GM12878 (cell line): ENCODE results near the gene PATZ1. TPM values are rescaled to one million over a fixed set of nuclear protein-coding genes. Genes with fewer than 3 reads are reported as not detected.

Experiments used
- ATAC-seq: fragments of 200-7000 bp; cut with Tn5 transposase; 3 replicates; pipeline ENCODE4 v1.9.1; 2020; ENCODE audit warnings: mild to moderate bottlenecking, moderate library complexity
- BruUV-seq: library from RNA; stranded (reverse); fragments of 400-500 nt; replicated peaks from 2 replicates; lab custom pipeline; 2021; lab: Mats Ljungman, UMichigan
- CTCF ChIA-PET: fragments of 300-600 bp; sonication (Branson Sonifier 250); formaldehyde crosslinking; extraction: SDS; loops from one replicate; lab custom pipeline; 2021; ENCODE audit warnings: inconsistent platforms; lab: Yijun Ruan, JAX
- POLR2A ChIA-PET: fragments of 350-600 bp; formaldehyde crosslinking; extraction: SDS; loops from one replicate; lab custom pipeline; 2021; ENCODE audit warnings: inconsistent platforms; lab: Charles Lee
- RAD21 ChIA-PET: fragments of 300-600 bp; sonication (Branson Sonifier 250); formaldehyde crosslinking; loops from one replicate; lab custom pipeline; 2023; ENCODE audit warnings: antibody characterized with exemption; ENCODE audit not compliant: unreplicated experiment; lab: Charles Lee
- SMC1A ChIA-PET: fragments of 300-600 bp; sonication (Branson Sonifier 250); formaldehyde crosslinking; loops from one replicate; lab custom pipeline; 2023; ENCODE audit not compliant: unreplicated experiment, uncharacterized antibody; lab: Charles Lee
- DNase-seq: peaks from one replicate; pipeline ENCODE4 v3.0.0-alpha.2; 2011; ENCODE audit warnings: low read depth, low spot score
- FAIRE-seq: peaks from 3 replicates; lab custom pipeline; 2011; peaks lifted over from hg19 to GRCh38; lab: Jason Lieb, UNC
- H2AFZ ChIP-seq: 2 replicates; pipeline ENCODE4 v1.6.0; 2011; ENCODE audit warnings: low read depth, low read length, control low read depth; ENCODE audit not compliant: control insufficient read depth
- H3K27ac ChIP-seq: 2 replicates; pipeline ENCODE4 v1.5.1; 2011; ENCODE audit warnings: control low read depth; ENCODE audit not compliant: control insufficient read depth, insufficient read depth
- H3K27me3 ChIP-seq, 2 experiments: replicated peaks in 1 of 2; 2 replicates each; pipeline versions ENCODE4 v1.6.0 to v1.6.1; 2011; ENCODE audit warnings: low read length in 1 of 2; ENCODE audit not compliant: control insufficient read depth in 2 of 2, insufficient read depth in 2 of 2
- H3K36me3 ChIP-seq, 2 experiments: 2 replicates each; pipeline ENCODE4 v1.5.1; 2011; ENCODE audit warnings: low read length in 1 of 2; ENCODE audit not compliant: control insufficient read depth in 2 of 2, insufficient read depth in 2 of 2
- H3K4me1 ChIP-seq: 2 replicates; pipeline ENCODE4 v1.6.1; 2011; ENCODE audit warnings: mild to moderate bottlenecking, low read length, moderate library complexity, mixed read lengths; ENCODE audit not compliant: control insufficient read depth, insufficient read depth
- H3K4me2 ChIP-seq: 2 replicates; pipeline ENCODE4 v1.6.0; 2011; ENCODE audit warnings: control low read depth; ENCODE audit not compliant: control insufficient read depth, insufficient read depth
- H3K4me3 ChIP-seq: fragments of 200-600 bp; sonication (generic); 2 replicates; pipeline ENCODE4 v1.5.1; 2016
- H3K79me2 ChIP-seq: 2 replicates; pipeline ENCODE4 v1.6.0; 2011; ENCODE audit warnings: low read length; ENCODE audit not compliant: control insufficient read depth, insufficient read depth
- H3K9ac ChIP-seq: 2 replicates; pipeline ENCODE4 v1.8.0; 2011; ENCODE audit warnings: low read length, control low read depth, mixed read lengths; ENCODE audit not compliant: control insufficient read depth, insufficient read depth
- H3K9me3 ChIP-seq: replicated peaks from 3 replicates; pipeline ENCODE4 v1.5.1; 2011; ENCODE audit warnings: mild to moderate bottlenecking, low read length; ENCODE audit not compliant: control insufficient read depth, insufficient read depth
- H4K20me1 ChIP-seq: 2 replicates; pipeline ENCODE4 v1.6.0; 2011; ENCODE audit not compliant: control insufficient read depth, insufficient read depth
- BRCA1 ChIP-seq: IDR thresholded peaks from 2 replicates; pipeline ENCODE4 v1.6.1; 2011; ENCODE audit warnings: low read depth, low read length, improper control_type of control experiment
- CEBPZ ChIP-seq: fragments of 150-350 bp; IDR thresholded peaks from 2 replicates; pipeline ENCODE4 v1.6.1; 2016; ENCODE audit warnings: low read depth, low read length
- IKZF1 ChIP-seq: fragments of 450-650 bp; conservative IDR thresholded peaks from 2 replicates; pipeline ENCODE4 v1.6.1; 2017; ENCODE audit warnings: antibody characterized with exemption, mild to moderate bottlenecking
- IRF4 ChIP-seq: IDR thresholded peaks from 2 replicates; pipeline ENCODE4 v1.6.1; 2011; ENCODE audit warnings: low read depth, low read length
- MXI1 ChIP-seq: fragments of 150-350 bp; IDR thresholded peaks from 2 replicates; pipeline ENCODE4 v1.6.1; 2011; ENCODE audit warnings: low read depth, mild to moderate bottlenecking, inconsistent platforms, low read length, improper control_type of control experiment
- NFYB ChIP-seq: IDR thresholded peaks from 2 replicates; pipeline ENCODE4 v1.6.1; 2011; ENCODE audit warnings: low read depth, mild to moderate bottlenecking, low read length, improper control_type of control experiment, moderate library complexity; ENCODE audit not compliant: insufficient read depth
- PBX3 ChIP-seq: IDR thresholded peaks from 2 replicates; pipeline ENCODE4 v1.6.1; 2011; ENCODE audit warnings: mild to moderate bottlenecking, low read depth, low read length, moderate library complexity; ENCODE audit not compliant: insufficient replicate concordance
- SP1 ChIP-seq: IDR thresholded peaks from one replicate; pipeline ENCODE4 v1.6.1; 2011; ENCODE audit warnings: low read depth, low read length
- STAT1 ChIP-seq: fragments of 450-650 bp; conservative IDR thresholded peaks from 2 replicates; pipeline ENCODE4 v1.6.1; 2014; ENCODE audit warnings: antibody characterized with exemption, mild to moderate bottlenecking
- TCF7 ChIP-seq: IDR thresholded peaks from 2 replicates; pipeline ENCODE4 v1.6.1; 2014; ENCODE audit warnings: antibody characterized with exemption, borderline replicate concordance
- YBX1 ChIP-seq: fragments of 450-650 bp; IDR thresholded peaks from 2 replicates; pipeline ENCODE4 v1.6.1; 2016; ENCODE audit warnings: antibody characterized with exemption
- ZBTB4 ChIP-seq: fragments of 450-650 bp; formaldehyde crosslinking; IDR thresholded peaks from 2 replicates; pipeline ENCODE4 v1.4.0; 2022; ENCODE audit warnings: mild to moderate bottlenecking, moderate library complexity
- WGBS: methylation state at CpG from one replicate; pipeline ENCODE4 v1.1.6; 2016; ENCODE audit warnings: low lambda C conversion rate; ENCODE audit not compliant: insufficient replicate concordance, insufficient coverage; ENCODE audit errors: missing lambda C conversion rate; 5-methylcytosine and 5-hydroxymethylcytosine counted together
- in situ Hi-C: fragments of 300-500 bp; cut with MboI; formaldehyde crosslinking; loops from 9 replicates; pipeline ENCODE4 v1.14.3; 2018; ENCODE audit warnings: mixed read lengths
- intact Hi-C: fragments of 100-400 bp; cut with micrococcal nuclease; formaldehyde crosslinking; loops from one replicate; pipeline ENCODE4 v1.14.2; 2022; ENCODE audit not compliant: unreplicated experiment
- polyA plus RNA-seq, 11 experiments: library from polyadenylated mRNA; depleted of rRNA in 4 of 11; unstranded in 6 of 11; stranded (reverse) in 5 of 11; fragments of >200 nt; fragmentation: Nextera tagmentation in 4 of 11; fragmentation: Illumina TruSeq in 1 of 11; extraction: Ambion mirVana in 4 of 11; extraction: Trizol in 1 of 11; gene quantifications; 1 replicate in 1 of 11; 2 replicates in 10 of 11; pipeline versions ENCODE4 v1.2.1 to v1.2.3, GENCODE V29; 2011 to 2016; ENCODE audit warnings: inconsistent platforms in 2 of 11, missing spikeins in 2 of 11, low read depth in 1 of 11
- total RNA-seq, 4 experiments: library from RNA; depleted of rRNA in 3 of 4; stranded (reverse); fragments of >200 nt in 3 of 4; fragmentation: Illumina TruSeq in 1 of 4; extraction: Trizol in 1 of 4; gene quantifications; 2 replicates each; pipeline versions ENCODE4 v1.2.1 to v1.2.3, GENCODE V29; 2013 to 2021

The PATZ1 gene
- total and polyA plus RNA-seq, 10 of the 15 experiments (the other 5 are each of a cell fraction or from before 2014, with no cell fraction given): 3.6 to 32.7 (median 13.9) TPM

- no peak overlapping the region for H3K4me2 ChIP-seq
- in situ Hi-C loops: no loop called here
- H3K27ac ChIP-seq: no peak overlapping the region
- RAD21 ChIA-PET: no interaction called here
- TF ChIP-seq ZBTB4 (CRISPR knock-in tag) (no peak), TCF7 (no peak), IKZF1 (no peak), PBX3 (no peak), CEBPZ (no peak), IRF4 (no peak), SP1 (peak; percentile 25), YBX1 (no peak), STAT1 (no peak), MXI1 (no peak), BRCA1 (no peak), NFYB (peak; percentile 89)
- no peaks in the 10 kb centered on the region for H3K79me2 ChIP-seq
- SMC1A ChIA-PET: no interaction called here
- intact Hi-C loops: no loop called here
- no TSS peak for BruUV-seq
- ATAC-seq (no peak), FAIRE-seq (no peak), DNase-seq (no peak)
- H3K9me3 ChIP-seq: no peaks in the 10 kb centered on the region
- no peak overlapping the region for H3K9ac ChIP-seq
- H3K36me3 ChIP-seq: no peaks in the 10 kb centered on the region
- H3K4me1 ChIP-seq: 0 out of 2 replicates have a peak, but pooled peaks cover 3% of the 10 kb centered on the region
- CTCF ChIA-PET: interaction anchor here (0.6 kb wide), 1 partner anchor 59 kb away, joined by 3 read pairs; no protein-coding TSS in a partner anchor
- H3K4me3 ChIP-seq: no peak overlapping the region
- POLR2A ChIA-PET: interaction anchor here (0.6 kb wide), 1 partner anchor 8 kb away, joined by 3 read pairs; no protein-coding TSS in a partner anchor
- H2AFZ ChIP-seq: no peak overlapping the region
- 80% methylated on average over 2 of the region's 2 CpGs for WGBS
- no peaks in the 10 kb centered on the region for H4K20me1 ChIP-seq
- H3K27me3 ChIP-seq: no peaks in the 10 kb centered on the region
Observed at GRCh38 chr22:31393893-31394292, 47.7 kb upstream of the PATZ1 start.
